ELR (cell line): ENCODE data around the gene CBX7.

Source experiments
- DNase-seq: peaks from one replicate; pipeline ENCODE4 v3.0.0-alpha.2; 2015; ENCODE audit warnings: low read depth

Gene CBX7

DNA sequence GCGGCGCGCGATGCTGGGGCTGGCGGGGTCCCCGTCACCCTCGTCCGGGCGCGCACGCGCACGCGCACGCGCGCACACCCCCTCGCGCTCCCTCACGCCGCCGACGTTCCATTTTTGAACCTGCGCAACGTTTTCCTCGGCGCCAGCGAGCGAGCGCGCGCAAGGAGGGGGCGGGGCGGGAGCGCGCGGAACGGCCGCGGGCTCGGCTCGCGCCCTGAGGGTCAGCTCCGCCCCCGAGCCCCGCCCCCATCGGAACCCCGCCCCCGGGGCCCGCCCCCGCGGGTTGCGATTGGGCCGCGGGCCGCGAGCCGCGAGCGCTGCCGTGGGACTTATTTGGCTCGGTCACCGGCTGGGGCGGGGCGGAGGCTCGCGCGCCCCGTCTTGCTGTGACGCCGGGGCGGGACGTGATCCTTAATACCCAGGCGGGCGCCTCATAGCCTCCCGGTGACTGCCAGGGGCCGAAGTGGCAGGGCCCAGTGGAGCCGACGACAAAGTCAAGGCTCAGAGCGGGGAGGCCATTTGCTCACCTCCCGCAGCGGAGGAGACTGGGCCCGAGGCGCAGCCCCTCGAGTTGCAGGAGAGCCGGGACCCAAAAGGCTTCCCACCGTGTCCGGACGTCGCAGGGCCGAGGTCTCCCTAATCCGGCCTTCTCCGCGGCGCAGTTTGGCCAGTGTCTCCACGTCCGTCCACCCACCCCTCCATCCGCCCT is at the start of gene CBX7:
TSS of gene CBX7 (minus strand) at position 170 of the 709 bp plus-strand sequence. CDS start 236 bp downstream, outside the sequence.
- DNase-seq: peak; percentile 89

- DNase-seq: no peak
Observed at GRCh38 chr22:39197578-39197977, 45.1 kb upstream of the CBX7 start.

DNA sequence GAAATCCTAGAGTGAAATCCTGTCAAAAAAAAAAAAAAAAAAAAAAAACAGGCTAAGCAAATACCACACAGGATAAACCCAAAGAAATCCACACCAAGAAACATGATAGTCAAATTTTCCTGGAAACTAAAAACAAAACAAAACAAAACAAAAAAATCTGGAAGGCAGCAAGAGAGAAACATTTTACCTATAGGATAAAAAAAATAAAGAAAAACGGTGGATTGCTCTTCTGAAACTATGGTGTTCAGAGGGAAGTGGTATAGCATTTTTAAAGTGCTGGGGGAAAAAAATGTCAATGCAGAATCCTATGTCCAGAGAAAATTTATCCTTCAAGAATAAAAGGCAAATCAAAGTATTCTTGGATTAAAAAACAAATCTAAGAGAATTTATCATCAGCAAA is 41.6 kb upstream of the CBX7 start:
- DNase-seq: no peak

GRCh38 chr22:39188809-39189208 is 36.3 kb upstream of the CBX7 start:
- no peak for DNase-seq

- DNase-seq: peak; percentile 44
Observed at GRCh38 chr22:39185601-39186012, 33.1 kb upstream of the CBX7 start.

GRCh38 chr22:39184586-39185577 is 32.4 kb upstream of the CBX7 start:
- DNase-seq: peak; percentile 53

DNA sequence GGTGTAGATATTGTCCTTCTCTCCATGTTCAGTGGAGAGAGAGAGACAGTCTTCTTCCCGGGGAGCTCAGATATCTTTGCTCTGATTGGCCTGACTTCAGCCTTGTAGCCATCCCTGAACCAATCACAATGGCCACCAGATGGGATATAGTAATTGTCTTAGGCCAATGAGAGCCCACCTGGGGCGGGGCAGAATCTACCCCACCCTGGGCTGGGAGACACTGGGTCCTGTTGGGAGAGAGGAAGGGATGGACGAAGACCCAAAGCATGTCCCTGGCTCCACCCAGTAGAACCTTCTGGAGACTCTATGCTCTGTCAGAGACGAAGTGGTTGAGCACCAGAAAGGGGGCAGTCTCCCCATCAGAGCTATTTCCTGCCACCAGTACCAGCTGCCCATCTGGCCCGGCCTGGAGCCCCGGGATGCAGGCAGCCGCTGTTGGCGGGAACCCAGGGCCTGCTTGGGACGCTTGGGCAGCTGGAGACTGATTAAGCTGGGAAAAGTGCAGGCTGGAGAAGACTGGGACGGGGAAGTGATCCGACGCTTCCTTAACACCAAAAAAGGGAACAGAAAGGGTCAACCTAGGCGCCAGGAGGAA is 31.6 kb upstream of the CBX7 start:
- DNase-seq: peak; percentile 45

GRCh38 chr22:39182478-39183030 is 30.1 kb upstream of the CBX7 start:
- DNase-seq: no peak

GRCh38 chr22:39181778-39182177 is 29.3 kb upstream of the CBX7 start:
- no peak for DNase-seq

DNA sequence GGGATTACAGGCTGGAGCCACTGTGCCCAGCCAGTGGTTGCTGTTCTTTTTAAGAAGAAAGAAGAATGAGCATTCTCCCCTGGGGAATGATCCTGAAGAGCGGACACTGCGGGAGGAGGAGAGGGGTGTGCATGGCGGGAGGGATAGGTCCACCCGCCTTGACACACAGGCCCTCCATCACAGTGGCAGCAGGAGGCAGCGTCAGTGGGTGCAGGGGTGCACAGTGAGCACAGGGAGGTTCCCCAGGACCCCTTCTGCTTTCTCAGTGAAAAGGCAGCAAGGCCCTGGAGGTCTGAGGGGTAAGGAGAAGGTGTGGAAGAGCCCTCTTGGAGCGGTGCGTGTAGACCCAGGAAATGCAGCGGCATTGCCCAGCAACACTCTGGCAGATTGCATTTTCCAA is 28.9 kb upstream of the CBX7 start:
- no peak for DNase-seq

GRCh38 chr22:39179841-39180335 is 27.4 kb upstream of the CBX7 start:
- no peak for DNase-seq

DNA sequence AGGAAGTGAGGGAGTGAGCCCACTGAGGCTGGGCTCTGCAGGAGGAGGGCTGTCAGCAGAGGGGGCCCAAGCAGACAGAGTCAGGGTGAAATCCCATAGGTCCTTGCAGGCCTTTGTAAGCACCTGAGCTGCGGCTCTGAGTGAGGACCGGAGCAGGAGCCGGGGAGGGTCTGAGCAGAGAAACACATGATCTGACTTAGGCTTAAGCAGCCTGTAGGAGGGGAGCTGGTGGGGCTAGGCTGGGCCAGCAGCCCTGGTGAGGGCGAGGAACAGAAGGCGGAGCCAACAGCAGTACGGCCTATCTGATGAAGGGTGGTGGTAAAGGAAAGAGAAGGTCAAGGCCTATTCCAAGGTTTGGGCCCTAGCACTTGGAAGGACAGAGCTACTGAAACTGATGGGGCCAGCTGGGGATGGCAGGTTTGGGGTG is 26.9 kb upstream of the CBX7 start:
- no peak for DNase-seq

DNA sequence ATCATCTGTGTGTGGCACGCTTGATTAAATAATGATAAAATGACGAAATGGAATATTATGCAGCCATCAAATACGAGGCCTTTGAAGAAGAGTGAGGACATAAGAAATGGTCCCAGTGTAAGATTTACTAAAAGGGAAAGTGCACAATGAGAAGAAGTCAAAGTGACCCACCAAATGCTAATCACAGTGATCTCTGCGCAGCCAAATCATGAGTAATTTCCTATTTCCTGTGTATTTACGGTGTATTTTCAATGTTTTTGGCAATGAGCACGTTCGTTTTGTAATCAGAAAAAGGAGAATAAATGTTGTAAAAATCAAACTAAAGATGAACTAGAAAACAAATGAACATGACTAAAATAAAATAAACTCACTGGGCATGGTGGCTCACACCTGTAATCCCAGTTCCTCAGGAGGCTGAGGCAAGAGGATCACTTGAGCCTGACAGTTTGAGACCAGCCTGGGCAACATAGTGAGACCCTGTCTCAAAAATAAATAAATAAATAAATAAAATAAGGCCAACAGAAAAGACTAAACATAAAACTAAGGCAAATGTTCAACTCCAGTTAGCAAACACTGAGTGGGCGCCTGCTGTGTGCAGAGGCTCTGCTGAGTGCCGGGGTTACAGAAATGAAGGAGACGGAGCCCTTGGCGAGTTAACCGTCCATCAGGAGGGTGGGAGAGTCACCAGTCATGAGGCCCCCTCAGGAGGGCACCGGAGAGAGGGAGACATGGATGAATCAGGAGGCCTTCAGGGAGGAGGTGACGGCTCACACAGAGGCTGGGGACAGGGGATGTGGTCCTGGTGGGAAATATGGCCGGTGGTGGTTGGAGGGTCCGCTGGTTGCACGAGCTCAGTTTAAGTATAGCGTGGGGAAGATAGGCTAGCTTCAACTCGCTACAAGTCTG is 26.0 kb upstream of the CBX7 start:
- DNase-seq: peak; percentile 82

- no peak for DNase-seq
Observed at GRCh38 chr22:39177791-39178190, 25.3 kb upstream of the CBX7 start.

DNA sequence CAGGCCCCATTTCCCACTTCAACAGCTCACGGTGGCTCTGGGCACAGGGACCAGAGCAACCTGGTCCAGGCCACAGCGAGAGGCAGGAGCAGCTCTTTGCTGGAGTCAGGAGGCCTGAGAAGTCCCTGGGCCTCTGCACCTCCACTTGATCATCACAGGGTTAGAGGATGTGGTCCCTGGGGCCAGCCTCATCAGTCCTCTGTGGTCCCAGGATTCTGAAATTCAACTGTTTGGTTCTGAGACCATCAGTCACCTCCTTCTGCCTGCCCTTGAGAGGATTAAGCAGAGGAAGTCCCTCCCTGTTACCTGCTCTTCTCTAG is 24.9 kb upstream of the CBX7 start:
- peak; percentile 37 for DNase-seq

DNA sequence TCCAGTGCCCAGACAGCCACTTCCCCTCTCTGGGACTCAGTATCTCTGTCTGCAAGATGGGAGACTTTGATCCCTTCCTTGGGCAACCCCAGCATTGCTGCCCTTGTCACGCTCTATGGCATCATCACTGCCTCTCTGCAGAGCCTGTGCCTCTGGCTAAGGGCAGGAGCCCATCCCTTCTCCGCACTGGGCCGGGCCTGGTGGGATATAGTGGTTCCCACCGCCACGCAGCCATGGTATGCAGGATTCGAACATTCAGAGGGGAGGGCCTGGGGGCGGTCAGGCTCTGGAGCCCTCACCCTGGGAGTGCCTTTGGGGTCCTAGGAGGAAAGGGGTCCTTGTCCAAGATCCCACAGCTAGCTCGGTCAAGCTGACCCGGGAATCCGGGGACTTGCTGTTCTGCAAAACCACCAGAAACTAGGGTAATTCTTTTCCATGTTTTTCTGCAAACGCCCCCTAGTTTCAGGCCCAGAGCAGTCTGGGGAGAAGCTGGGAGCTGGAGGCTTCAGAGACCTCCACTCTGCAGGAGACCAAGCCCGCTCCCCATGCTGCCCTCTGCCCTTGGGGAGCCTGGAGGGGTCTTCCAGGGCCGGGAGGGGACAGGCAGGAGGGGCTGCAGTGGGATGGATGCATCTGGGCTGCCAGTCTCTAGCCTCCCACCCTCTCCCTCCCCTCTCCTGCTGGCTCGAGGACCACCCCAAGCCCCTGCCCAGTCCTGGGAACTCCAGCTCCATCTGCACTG is 24.4 kb upstream of the CBX7 start:
- peak; percentile 35 for DNase-seq

- peak; percentile 90 for DNase-seq
Observed at GRCh38 chr22:39176143-39176713, 23.7 kb upstream of the CBX7 start.

DNA sequence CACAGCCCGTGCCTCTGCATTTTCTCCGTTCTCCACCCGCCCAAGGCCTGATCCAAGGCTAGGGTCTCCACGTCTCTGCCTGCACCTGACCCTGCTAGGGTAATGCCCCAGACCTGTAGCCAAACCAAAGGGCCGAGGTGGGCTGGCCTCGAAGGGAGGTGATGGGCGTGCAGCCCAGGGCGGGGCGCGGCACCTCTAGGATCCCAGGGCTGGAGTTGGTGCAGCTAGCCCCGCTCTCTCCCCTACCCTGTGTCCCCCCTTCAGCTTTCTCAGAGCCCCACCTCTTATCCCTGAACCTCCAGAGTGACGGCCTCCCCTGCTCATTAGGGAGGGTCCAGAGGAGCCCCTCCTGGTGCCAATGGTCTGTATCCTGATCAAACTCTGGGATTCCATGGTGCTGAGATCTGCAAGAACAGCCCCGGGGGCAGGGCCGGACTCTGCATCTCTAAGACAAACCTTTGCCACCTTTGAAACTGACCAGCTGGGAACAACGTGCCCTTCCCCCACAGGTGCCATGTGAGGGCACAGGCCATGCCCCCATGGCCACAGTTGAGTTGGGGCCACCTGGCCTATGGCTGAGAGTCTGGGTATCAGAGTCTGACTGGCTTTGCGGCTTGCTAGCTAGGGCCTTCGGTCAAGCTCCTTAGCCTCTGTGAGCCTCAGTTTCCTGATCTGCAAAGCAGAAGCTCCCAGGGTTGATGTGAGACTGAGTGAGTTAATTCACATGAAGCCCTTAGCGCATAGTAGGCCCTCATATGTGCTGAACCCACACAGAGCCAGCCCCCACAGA is 23.1 kb upstream of the CBX7 start:
- DNase-seq: peak; percentile 66
